ENCODE measurements around the gene SIGLEC7.

SIGLEC7 gene

GRCh38 chr19:51198641-51199040 is 56.5 kb downstream of the SIGLEC7 start:
- in situ Hi-C loops (cut with HindIII; ENCODE audit: low sequenced_read_pairs) = no loop called here

- in situ Hi-C loops (cut with HindIII; ENCODE audit: low sequenced_read_pairs) = no loop called here
Measured at GRCh38 chr19:51200071-51200666, 58.1 kb downstream of the SIGLEC7 start.

- in situ Hi-C loops (cut with HindIII; ENCODE audit: low sequenced_read_pairs) = no loop called here
Measured at GRCh38 chr19:51201712-51202111, 59.6 kb downstream of the SIGLEC7 start.
